Renal cortical epithelial cell (primary cell): ENCODE results near the gene MGAT5B. TPM values are rescaled to one million over a fixed set of nuclear protein-coding genes. Genes with fewer than 3 reads are reported as not detected.
"Not testable (repeated sequence)": the region's sequence is repeated elsewhere in the genome, so short reads cannot be mapped to it uniquely, and the experiment has no call there.

ENCODE experiments used
- DNase-seq: peaks from one replicate; pipeline ENCODE4 v3.0.0-alpha.2; 2011; ENCODE audit warnings: low read depth
- total RNA-seq: library from RNA; depleted of rRNA; stranded (reverse); fragments of >200 nt; gene quantifications from 2 replicates; pipeline ENCODE4 v1.2.3, GENCODE V29; 2014

The MGAT5B gene
- total RNA-seq, 1 donor from 2014 or later, result 0.40 TPM

- DNase-seq, result no peak
These were observed 21.2 kb upstream of the MGAT5B start for GRCh38 chr17:76847031-76847430.

- no peak for DNase-seq
These were observed 19.5 kb upstream of the MGAT5B start for GRCh38 chr17:76848670-76849069.

GRCh38 chr17:76849160-76849559 lies 19.0 kb upstream of the MGAT5B start:
- DNase-seq, result not testable (repeated sequence)

GRCh38 chr17:76852843-76853242 lies 15.4 kb upstream of the MGAT5B start:
- no peak for DNase-seq

GRCh38 chr17:76855105-76855504 lies 13.1 kb upstream of the MGAT5B start:
- no peak for DNase-seq

GRCh38 chr17:76862079-76862478 lies 6.1 kb upstream of the MGAT5B start:
- DNase-seq, result no peak

GRCh38 chr17:76862494-76862893 lies 5.7 kb upstream of the MGAT5B start:
- no peak for DNase-seq

DNA sequence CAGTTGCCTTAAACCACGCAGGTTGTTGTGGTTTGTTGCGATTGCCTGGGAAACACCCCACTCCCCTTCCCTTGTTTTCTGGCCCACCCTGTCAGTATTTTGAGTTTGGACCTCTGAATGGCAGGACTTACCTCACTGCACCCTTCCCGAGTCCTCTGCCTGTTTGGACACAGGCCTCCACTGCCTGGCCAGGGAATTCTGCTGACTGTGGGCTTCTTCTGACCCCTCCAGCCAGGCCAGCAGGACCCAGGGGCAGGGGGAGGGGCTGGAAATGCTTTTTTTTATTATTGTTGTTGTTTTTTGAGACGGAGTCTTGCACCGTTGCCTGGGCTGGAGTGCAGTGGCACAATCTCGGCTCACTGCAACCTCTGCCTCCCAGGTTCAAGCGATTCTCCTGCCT lies 4.2 kb upstream of the MGAT5B start:
- no peak for DNase-seq

DNA sequence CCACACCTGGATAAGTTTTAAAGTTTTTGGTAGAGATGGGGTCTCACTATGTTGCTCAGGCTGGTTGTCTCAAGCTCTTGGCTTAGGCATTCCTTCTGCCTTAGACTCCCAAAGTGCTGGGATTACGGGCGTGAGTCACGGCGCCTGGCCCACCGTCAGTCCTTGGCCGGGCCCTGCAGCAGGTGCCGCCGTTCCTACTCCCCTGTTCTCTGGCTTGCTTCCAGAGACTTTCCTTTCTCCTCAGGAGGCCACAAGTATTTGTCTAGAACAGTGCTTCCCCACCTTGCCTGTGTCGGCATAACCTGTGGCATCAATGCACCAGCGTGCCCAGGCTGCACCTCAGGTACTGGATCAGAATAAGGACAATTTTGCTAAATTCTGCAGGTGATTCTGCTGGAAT lies 3.0 kb upstream of the MGAT5B start:
- no peak for DNase-seq

DNA sequence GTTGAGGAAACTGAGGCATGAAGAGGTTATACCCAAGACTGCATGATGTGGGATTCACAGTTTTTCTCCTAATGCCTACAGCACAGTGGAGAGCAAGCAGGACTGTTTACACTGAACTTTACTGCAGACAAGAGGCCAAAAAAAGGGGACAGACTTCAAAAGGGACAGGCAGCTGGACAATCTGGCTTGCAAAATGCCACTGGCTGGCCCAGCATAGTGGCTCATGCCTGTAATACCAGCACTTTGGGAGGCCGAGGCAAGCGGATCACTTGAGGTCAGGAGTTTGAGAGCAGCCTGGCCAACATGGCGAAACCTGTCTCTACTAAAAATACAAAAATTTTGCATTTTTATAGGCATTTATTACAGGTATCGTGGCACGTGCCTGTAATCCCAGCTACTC lies 2.0 kb upstream of the MGAT5B start:
- DNase-seq, result no peak

- DNase-seq, result peak; percentile 45
These were observed 1.2 kb upstream of the MGAT5B start for GRCh38 chr17:76866774-76867577.

- DNase-seq, result peak; percentile 27
These were observed 527 bp upstream of the MGAT5B start for GRCh38 chr17:76867578-76868175.

DNA sequence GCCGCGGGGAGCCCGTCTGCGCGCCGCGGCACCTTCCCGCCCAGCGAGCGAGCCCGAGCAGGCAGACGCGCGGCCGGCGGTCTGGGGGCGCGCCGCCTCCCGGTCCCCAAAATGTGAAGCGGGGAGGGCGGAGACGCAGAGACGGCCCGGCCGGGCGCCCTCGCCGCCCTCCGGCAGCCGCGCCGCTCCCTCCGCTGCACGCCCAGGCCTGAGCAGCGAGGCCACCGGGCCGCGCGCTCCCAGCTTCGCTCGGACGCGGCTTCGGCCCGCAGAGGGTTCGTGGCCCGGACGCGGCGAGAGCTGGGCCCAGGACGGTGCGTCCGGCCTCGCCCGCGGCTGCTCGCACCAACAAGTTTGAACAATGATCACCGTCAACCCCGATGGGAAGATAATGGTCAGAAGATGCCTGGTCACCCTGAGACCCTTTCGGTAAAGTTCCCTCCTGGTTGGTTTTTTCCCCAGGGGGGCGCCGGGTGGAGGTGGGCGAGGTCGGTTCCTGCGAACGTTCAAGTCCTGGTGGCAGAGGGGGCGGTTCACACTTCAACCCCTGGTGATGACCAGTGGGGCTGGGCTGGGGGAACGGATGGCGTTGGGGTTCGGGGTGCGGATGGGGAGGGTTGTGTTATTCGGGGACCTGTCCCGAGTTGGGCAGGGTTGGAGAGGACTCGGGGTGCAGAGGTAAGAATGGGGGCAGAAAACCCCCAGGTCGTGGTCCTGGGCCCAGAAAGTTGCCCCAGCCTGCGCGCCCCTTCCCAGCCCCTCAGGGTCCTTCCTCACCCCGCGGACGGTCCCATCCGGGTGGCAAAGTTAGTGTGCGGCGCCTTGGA lies 678 bp downstream of the MGAT5B start:
- DNase-seq, result no peak

- DNase-seq, result no peak
These were observed 1.5 kb downstream of the MGAT5B start for GRCh38 chr17:76869496-76870376.

DNA sequence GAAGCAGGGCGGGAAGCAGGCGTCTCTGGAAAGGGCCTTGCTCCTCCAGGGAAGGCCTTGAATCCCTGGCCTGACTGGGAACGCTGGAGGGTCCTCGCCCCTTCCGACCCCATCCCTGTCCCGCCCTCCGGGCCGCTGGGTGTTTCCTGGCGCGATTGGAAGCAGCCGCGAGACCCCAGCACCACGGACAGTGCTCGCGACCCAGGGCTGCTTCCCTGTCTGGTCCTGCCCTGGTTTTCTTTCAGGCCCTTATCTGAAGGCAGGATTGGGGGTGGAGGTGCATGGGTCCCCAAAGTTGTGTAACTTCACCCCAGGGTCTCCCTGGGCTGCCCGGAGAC lies 2.1 kb downstream of the MGAT5B start:
- no peak for DNase-seq

DNA sequence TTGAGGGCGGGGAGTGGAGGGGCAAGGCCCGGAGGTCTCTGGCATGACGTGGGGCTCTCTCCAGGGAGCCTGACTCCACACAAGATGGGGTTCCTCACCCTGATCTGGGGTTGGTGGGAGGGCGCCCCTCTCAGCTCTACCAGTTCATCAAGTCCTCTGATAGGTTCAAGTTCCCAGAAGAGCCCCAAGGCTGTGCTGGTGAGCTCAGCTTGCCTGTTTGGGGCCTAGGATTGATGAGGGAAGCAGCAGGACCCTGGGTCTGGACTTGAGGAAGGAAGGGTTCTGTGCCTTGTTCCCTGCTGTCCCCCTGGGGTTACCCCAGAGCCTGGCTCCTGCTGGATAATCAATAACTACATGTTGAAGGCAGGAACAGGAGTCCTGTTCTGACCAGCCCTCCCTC lies 3.5 kb downstream of the MGAT5B start:
- no peak for DNase-seq

DNA sequence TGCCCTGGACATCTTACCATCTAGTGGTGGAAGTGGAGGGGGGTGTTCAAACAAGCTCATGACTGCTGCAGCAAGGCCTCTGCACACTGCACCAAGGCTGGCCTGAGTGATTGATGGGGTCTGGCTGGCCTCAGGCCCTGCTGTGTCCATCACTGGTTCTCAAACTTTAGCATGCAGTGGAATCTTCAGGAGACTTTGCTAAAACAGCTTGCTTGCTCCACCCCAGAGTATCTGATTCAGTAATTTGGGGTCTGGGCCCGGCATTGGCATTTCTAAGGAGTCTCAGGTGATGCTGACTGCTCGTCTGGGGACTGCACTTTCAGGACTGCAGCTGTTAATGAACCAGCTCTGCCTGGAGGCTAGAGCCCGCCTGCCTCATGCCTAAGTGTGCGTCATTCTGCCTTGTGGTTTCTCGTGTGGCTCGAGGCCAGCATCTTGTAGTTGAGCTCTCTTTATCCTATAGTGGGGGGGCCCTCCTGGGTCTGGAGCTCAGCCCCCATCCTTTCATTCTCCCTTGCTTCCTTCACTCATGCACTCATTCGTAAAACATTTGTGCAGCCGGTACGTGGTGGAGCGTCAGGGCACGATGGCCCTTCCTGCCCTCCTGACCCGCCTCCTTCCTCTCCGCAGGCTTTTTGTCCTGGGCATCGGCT lies 4.1 kb downstream of the MGAT5B start:
- DNase-seq, result peak; percentile 81

DNA sequence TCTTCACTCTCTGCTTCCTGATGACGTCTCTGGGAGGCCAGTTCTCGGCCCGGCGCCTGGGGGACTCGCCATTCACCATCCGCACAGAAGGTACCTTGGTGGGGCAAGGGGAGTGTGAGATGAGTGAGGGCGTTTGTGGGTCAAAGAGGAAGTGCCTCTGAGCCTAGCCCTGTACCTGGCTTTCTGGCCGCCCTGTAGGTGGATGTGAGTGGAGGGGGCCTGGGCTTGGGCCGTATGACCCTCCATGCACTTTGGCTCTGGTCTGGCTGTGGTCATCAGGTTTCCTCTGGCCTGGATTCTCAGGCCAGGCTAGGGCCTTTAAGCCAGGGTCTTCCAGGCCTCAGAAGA lies 4.6 kb downstream of the MGAT5B start:
- DNase-seq, result no peak

GRCh38 chr17:76873856-76874255 lies 5.7 kb downstream of the MGAT5B start:
- DNase-seq, result no peak

- no peak for DNase-seq
These were observed 9.2 kb downstream of the MGAT5B start for GRCh38 chr17:76877437-76877836.

- no peak for DNase-seq
These were observed 10.4 kb downstream of the MGAT5B start for GRCh38 chr17:76878568-76878967.
